Skeletal muscle tissue (tissue), 4 donors: ENCODE data around the gene DCPS. TPM values are rescaled to one million over a fixed set of nuclear protein-coding genes. Genes with fewer than 3 reads are reported as not detected.
"Not testable (repeated sequence)": the region's sequence is repeated elsewhere in the genome, so short reads cannot be mapped to it uniquely, and the experiment has no call there.

ENCODE experiments used
- H3K27ac ChIP-seq: one replicate; pipeline ENCODE4 v1.7.0; 2013; ENCODE audit warnings: mild to moderate bottlenecking, low read depth, low read length, inconsistent platforms
- H3K27me3 ChIP-seq, 3 donors: one replicate each; pipeline ENCODE4 v1.7.0; 2013; ENCODE audit warnings: low read length in 3 of 3; ENCODE audit not compliant: control insufficient read depth in 3 of 3, insufficient read depth in 3 of 3
- H3K36me3 ChIP-seq, 3 donors: one replicate each; pipeline ENCODE4 v1.7.0; 2013; ENCODE audit warnings: low read length in 3 of 3; ENCODE audit not compliant: control insufficient read depth in 3 of 3, insufficient read depth in 3 of 3
- H3K4me1 ChIP-seq, 3 donors: one replicate each; pipeline ENCODE4 v1.7.0; 2013; ENCODE audit warnings: low read length in 3 of 3, mild to moderate bottlenecking in 3 of 3; ENCODE audit not compliant: control insufficient read depth in 3 of 3, insufficient read depth in 3 of 3
- H3K4me3 ChIP-seq, 3 donors: one replicate each; pipeline ENCODE4 v1.7.0; 2013; ENCODE audit warnings: low read length in 3 of 3
- H3K9ac ChIP-seq, 3 donors: one replicate each; pipeline ENCODE4 v1.7.0; 2013; ENCODE audit warnings: low read length in 3 of 3, mild to moderate bottlenecking in 3 of 3, moderate library complexity in 2 of 3, low read depth in 1 of 3
- H3K9me3 ChIP-seq, 3 donors: one replicate each; pipeline ENCODE4 v1.7.0; 2013; ENCODE audit warnings: low read length in 3 of 3; ENCODE audit not compliant: control insufficient read depth in 3 of 3
- total RNA-seq: library from RNA; depleted of rRNA; stranded (reverse); fragments of >200 nt; gene quantifications from one replicate; pipeline ENCODE4 v1.2.3, GENCODE V29; 2014
- donor health status: Osteomylitis.

Gene DCPS
- total RNA-seq, 1 donor from 2014 or later, result 8.4 TPM

- Histone ChIP-seq H3K36me3 (no peaks in the 10 kb centered on the region), H3K27me3 (no peaks in the 10 kb centered on the region), H3K4me1 (peaks cover 0 to 8% (median 2%) of the 10 kb centered on the region in 3 donors), H3K9me3 (no peaks in the 10 kb centered on the region), H3K27ac (no peak overlapping the region), H3K9ac (no peak overlapping the region), H3K4me3 (no peak overlapping the region)
These were observed 82.3 kb downstream of the DCPS start for GRCh38 chr11:126385991-126386728.

- not testable (repeated sequence) for H3K9me3 ChIP-seq, H3K27me3 ChIP-seq, H3K36me3 ChIP-seq, H3K27ac ChIP-seq, H3K4me1 ChIP-seq, H3K9ac ChIP-seq, H3K4me3 ChIP-seq
These were observed 82.8 kb downstream of the DCPS start for GRCh38 chr11:126386729-126387071.

DNA sequence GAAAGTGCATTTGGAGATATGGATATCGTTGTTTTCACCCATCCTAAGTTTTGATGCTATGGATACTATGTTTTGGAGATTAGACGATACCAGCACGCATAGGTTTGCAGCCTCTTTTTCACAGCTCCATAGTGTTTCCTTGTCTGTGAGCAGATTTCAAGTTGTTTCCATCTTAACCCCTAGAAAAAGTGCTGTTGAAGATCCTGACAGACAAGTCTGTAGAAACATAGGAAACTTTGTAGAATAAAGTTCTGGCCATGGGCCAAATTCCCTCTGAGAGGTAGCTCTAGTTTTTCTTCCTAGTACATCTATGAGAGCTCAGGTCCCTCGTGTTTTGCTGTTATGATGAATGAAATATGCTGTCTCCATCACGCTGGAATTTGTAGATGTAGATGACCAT, 84.0 kb downstream of the DCPS start:
- Histone ChIP-seq H3K9ac (no peak overlapping the region), H3K27ac (no peak overlapping the region), H3K4me1 (peaks cover 8 to 12% (median 10%) of the 10 kb centered on the region in 3 donors), H3K27me3 (no peaks in the 10 kb centered on the region), H3K36me3 (no peaks in the 10 kb centered on the region), H3K4me3 (no peak overlapping the region), H3K9me3 (no peaks in the 10 kb centered on the region)

DNA sequence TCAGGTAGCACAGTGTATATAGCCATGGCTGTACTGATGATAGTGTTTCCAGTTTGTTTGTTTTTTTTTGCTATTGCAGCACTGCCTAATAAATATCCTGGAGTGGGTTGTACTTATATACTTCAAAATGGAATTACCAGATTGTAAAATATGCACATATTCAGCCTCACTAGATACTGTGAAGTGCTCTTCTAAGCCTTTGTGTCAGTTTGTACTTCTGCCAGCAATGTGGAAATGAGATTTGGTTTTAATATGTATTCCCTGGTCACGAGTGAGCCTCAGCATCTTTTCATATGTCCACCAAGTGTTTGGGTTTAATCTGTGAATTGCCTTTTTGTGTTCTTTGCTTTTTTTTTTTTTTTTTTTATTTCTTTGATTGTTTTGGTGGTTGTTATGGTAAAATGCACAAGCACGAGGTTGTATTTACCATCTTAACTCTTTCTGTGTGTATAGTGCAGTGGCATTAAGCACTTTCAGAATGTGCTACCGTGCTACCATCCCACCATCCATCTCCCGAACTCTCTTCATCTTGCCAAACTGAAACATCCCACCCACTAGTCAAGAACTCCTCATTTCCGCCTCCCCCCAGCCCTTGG, 86.5 kb downstream of the DCPS start:
- H3K9me3 ChIP-seq, result no peaks in the 10 kb centered on the region
- H3K4me1 ChIP-seq, result peaks cover 10 to 16% (median 13%) of the 10 kb centered on the region in 3 donors
- no peaks in the 10 kb centered on the region for H3K27me3 ChIP-seq
- no peak overlapping the region for H3K27ac ChIP-seq
- H3K9ac ChIP-seq, result no peak overlapping the region
- no peak overlapping the region for H3K4me3 ChIP-seq
- no peaks in the 10 kb centered on the region for H3K36me3 ChIP-seq

DNA sequence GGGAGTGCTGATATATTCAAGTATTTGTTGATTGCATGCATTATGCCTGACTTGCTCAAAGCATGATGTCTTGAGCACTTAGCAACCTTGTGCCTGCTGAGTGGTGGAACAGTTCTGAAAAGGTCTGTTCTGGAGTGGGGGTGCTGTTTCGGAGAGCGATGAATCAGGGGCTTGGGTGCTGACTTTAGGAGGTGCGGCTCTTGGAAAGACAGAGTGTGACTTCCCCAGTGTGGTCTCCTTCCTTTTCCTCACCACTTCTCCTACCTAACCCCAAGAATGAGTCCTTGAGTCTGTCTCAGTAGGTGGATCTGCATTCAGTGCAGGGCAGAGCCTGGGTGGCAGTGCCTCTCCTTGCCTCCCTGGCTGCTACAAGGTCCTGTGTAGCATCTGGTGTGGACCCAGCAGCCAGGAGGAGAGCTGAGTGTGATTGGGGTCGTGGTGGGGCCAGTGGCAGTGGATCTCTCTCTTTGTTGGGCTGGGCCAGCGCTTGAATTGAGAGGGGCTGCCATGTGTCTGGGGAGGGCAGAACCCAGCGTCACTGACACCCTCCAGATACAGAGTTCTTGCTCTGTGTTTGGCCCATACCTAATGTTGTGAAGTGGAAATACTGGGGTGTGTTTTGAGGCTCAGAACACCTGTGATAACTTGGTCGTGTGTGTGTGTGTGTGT, 87.6 kb downstream of the DCPS start:
- Histone ChIP-seq H3K9me3 (no peaks in the 10 kb centered on the region), H3K4me3 (no peak overlapping the region), H3K36me3 (no peaks in the 10 kb centered on the region), H3K4me1 (peaks cover 10 to 13% (median 12%) of the 10 kb centered on the region in 3 donors), H3K27me3 (no peaks in the 10 kb centered on the region), H3K9ac (no peak overlapping the region), H3K27ac (no peak overlapping the region)

- H3K4me3 ChIP-seq, result no peak overlapping the region
- H3K9me3 ChIP-seq, result no peaks in the 10 kb centered on the region
- no peak overlapping the region for H3K27ac ChIP-seq
- H3K36me3 ChIP-seq, result no peaks in the 10 kb centered on the region
- peaks cover 8 to 13% (median 8%) of the 10 kb centered on the region in 3 donors for H3K4me1 ChIP-seq
- no peaks in the 10 kb centered on the region for H3K27me3 ChIP-seq
- no peak overlapping the region for H3K9ac ChIP-seq
These were observed 88.2 kb downstream of the DCPS start for GRCh38 chr11:126391970-126392632.

- H3K9ac ChIP-seq, result no peak overlapping the region
- peaks cover 8 to 13% (median 8%) of the 10 kb centered on the region in 3 donors for H3K4me1 ChIP-seq
- H3K9me3 ChIP-seq, result no peaks in the 10 kb centered on the region
- H3K27me3 ChIP-seq, result no peaks in the 10 kb centered on the region
- H3K36me3 ChIP-seq, result no peaks in the 10 kb centered on the region
- no peak overlapping the region for H3K27ac ChIP-seq
- no peak overlapping the region for H3K4me3 ChIP-seq
These were observed 88.8 kb downstream of the DCPS start for GRCh38 chr11:126392633-126393013.

- Histone ChIP-seq H3K9me3 (no peaks in the 10 kb centered on the region), H3K27me3 (no peaks in the 10 kb centered on the region), H3K9ac (no peak overlapping the region), H3K27ac (no peak overlapping the region), H3K4me1 (peaks cover 8 to 13% (median 8%) of the 10 kb centered on the region in 3 donors), H3K4me3 (no peak overlapping the region), H3K36me3 (no peaks in the 10 kb centered on the region)
These were observed 89.3 kb downstream of the DCPS start for GRCh38 chr11:126393143-126393542.

- Histone ChIP-seq H3K4me3 (no peak overlapping the region), H3K9ac (no peak overlapping the region), H3K4me1 (peaks cover 8 to 13% (median 8%) of the 10 kb centered on the region in 3 donors), H3K36me3 (no peaks in the 10 kb centered on the region), H3K9me3 (no peaks in the 10 kb centered on the region), H3K27ac (no peak overlapping the region), H3K27me3 (no peaks in the 10 kb centered on the region)
These were observed 90.2 kb downstream of the DCPS start for GRCh38 chr11:126394036-126394435.

- not testable (repeated sequence) for H3K9me3 ChIP-seq, H3K4me3 ChIP-seq, H3K27ac ChIP-seq, H3K36me3 ChIP-seq, H3K9ac ChIP-seq, H3K27me3 ChIP-seq
- H3K4me1 ChIP-seq, result peaks cover 8 to 13% (median 8%) of the 10 kb centered on the region in 3 donors
These were observed 90.8 kb downstream of the DCPS start for GRCh38 chr11:126394634-126395072.
